Activated T-cell treated with anti-CD3 and anti-CD28 coated beads for 48 hours (primary cell): ENCODE data around the gene NR4A1.

Experiments
- DNase-seq: peaks from one replicate; pipeline ENCODE4 v3.0.0-alpha.2; 2020; ENCODE audit warnings: low read depth

NR4A1 gene

GRCh38 chr12:52050758-52051541 lies at the start of gene NR4A1:
TSS of gene NR4A1 (plus strand) at chr12:52051442. CDS start at chr12:52054329, 2,887 bp downstream.
- DNase-seq: peak; percentile 99

- DNase-seq: no peak
Measured at GRCh38 chr12:52003016-52003550, 48.2 kb upstream of the NR4A1 start.

DNA sequence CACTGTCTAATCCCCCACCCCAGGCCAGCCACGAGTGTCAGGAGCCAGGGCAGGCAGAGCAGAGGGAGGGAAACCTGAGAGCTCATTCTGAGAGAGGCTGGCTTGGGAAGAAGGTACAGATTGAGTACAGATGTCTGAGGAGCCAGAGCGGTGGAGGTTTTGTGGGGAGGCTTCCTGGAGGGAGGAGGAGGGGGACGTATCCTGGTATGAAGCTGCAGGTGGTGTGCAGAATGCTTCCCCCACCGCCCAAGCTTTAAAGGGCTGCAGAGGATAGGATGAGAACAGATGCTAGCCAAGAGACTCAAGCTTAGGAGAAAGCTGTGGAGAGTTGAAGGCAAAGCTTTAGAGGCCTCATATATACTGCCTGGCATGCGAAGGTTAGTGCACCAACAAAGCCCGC lies 47.7 kb upstream of the NR4A1 start:
- no peak for DNase-seq

DNA sequence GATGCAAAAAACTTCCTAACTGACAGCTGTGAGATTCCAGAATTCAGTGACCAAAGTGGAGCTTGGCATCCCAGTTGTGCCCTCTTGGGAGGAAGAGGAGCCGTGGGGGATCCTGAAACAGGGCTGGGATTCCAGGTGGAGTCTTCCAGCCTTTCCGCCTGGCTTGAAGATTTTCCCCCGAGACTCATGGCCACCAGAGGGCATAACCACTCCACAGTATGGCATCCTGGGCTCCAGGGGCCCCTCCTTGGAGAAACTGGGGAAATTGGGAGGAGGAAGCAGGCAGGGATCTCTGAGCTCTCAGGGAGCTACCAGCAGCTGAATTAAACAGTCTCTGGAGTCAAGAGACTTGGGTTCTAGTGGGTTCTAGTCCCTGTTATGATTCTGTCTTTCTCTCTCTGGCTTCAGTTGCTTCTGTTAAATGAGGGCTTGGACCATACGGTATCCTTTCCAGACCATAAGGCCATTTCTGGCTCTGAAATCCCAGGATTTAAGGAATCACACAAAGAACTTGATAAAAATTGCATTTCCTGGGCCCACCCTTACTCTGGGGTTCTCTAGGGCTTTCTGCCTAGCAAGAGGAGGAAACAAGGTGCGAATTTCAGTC lies 47.1 kb upstream of the NR4A1 start:
- DNase-seq: no peak

- no peak for DNase-seq
Measured at GRCh38 chr12:52005218-52005902, 45.9 kb upstream of the NR4A1 start.

GRCh38 chr12:52005903-52006703 lies 45.1 kb upstream of the NR4A1 start:
- DNase-seq: no peak

- DNase-seq: peak; percentile 74
Measured at GRCh38 chr12:52006726-52007157, 44.5 kb upstream of the NR4A1 start, which contains the start of gene TAMALIN. TSS of gene TAMALIN (plus strand) at chr12:52006946. CDS start at chr12:52007020, 74 bp downstream.

GRCh38 chr12:52007158-52007921 lies 43.9 kb upstream of the NR4A1 start:
- DNase-seq: peak; percentile 45

GRCh38 chr12:52007982-52008510 lies 43.2 kb upstream of the NR4A1 start:
- DNase-seq: no peak

GRCh38 chr12:52009081-52009751 lies 42.0 kb upstream of the NR4A1 start:
- no peak for DNase-seq

- DNase-seq: no peak
Measured at GRCh38 chr12:52010152-52010622, 41.1 kb upstream of the NR4A1 start.

DNA sequence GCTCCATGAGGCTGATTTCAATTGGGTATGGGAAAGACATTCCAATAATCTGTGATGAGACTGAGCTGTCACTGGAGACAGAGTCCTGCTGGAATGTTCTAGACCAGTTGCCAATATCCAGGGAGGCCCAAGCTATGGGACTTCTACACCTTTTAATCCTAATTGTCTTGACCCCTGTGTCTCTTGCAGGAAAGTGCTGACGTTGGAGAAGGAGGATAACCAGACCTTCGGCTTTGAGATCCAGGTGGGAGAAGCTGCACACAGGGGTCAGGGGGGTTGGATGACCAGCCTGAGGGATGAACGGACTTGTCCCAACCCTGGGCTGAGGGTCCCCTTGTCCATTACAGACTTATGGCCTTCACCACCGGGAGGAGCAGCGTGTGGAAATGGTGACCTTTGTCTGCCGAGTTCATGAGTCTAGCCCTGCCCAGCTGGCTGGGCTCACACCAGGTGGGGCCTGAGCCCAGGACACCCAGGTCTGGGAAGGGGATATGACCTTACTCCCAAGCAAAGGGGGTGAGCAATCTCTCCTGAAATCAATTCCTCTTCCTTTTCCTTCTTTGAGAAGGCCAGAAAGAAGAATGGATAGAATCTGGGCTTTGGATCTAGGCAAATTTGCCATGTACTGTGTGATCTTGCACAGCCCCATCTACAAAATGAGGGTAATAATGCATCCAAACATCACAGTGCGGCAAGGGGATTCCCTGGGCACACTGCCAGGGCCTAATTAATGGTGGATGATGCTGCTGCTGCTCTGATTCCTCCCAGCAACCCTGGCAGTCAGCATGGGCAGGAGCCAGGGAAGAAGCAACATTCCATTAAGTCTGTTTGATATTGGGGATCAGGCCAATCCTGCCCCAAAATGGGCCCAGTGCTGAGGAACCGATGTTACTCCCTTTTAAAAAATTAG lies 40.3 kb upstream of the NR4A1 start:
- no peak for DNase-seq

- DNase-seq: no peak
Measured at GRCh38 chr12:52011602-52012214, 39.5 kb upstream of the NR4A1 start.

GRCh38 chr12:52013626-52014310 lies 37.5 kb upstream of the NR4A1 start:
- DNase-seq: no peak

DNA sequence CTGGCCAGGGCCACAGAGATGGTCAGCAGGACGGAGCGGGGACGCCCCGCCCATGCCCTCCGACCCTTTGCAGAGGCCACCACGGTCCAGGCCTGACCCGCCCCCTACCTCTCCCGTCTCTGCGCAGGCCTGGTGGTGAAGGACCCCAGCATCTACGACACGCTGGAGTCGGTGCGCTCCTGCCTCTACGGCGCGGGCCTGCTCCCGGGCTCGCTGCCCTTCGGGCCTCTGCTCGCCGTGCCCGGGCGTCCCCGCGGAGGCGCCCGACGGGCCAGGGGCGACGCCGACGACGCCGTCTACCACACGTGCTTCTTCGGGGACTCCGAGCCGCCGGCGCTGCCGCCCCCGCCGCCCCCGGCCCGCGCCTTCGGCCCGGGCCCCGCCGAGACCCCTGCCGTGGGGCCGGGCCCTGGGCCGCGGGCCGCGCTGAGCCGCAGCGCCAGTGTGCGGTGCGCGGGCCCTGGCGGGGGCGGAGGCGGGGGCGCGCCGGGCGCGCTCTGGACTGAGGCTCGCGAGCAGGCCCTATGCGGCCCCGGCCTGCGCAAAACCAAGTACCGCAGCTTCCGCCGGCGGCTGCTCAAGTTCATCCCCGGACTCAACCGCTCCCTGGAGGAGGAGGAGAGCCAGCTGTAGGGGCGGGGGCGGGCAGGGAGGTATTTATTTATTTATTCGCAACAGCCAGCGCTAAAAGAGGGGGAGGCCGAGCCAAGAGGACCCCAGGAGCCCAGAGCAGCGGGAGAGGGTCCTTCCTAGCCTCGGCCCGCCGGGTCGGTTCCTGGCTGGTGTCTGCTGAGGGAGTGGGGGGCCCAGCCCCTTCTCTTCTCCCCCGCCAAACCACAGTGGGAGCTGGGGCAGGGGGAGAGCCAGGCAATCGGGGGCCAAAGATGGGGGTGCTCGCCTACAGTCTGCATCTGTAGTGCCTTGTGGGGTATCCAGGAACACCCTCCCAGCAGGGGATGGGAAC lies 36.4 kb upstream of the NR4A1 start:
- no peak for DNase-seq

- DNase-seq: no peak
Measured at GRCh38 chr12:52015532-52016041, 35.7 kb upstream of the NR4A1 start.
